Dedifferentiated amniotic fluid mesenchymal stem cell (primary cell): ENCODE results near the gene NLN.
A peak's percentile ranks its signal among the peaks of the same experiment; 100 is the strongest.
"Not testable (repeated sequence)": the region's sequence is repeated elsewhere in the genome, so short reads cannot be mapped to it uniquely, and the experiment has no call there.

Experiments used
- DNase-seq: peaks from one replicate; pipeline ENCODE4 v3.0.0-alpha.2; 2016; ENCODE audit errors: extremely low spot score

Gene NLN

DNA sequence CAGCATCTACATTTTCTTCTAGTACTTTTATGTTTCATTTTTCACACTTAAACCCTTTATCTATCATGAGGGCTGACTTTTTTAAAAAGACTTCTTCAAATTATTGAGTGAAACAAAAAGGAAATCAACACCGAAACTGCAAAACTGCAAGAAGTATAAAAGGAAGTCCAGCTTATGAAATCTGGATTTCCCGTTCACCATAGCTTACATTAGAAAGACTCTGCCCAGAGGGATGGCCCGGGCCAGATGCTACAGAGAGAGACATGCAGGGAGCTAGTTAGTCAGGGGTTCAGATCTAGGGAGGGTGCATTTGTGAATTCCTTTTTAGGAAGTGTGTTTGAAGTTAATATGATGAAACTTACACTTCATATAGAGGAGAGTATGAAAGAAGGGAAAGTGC is 10.0 kb downstream of the NLN start:
- DNase-seq = not testable (repeated sequence)

DNA sequence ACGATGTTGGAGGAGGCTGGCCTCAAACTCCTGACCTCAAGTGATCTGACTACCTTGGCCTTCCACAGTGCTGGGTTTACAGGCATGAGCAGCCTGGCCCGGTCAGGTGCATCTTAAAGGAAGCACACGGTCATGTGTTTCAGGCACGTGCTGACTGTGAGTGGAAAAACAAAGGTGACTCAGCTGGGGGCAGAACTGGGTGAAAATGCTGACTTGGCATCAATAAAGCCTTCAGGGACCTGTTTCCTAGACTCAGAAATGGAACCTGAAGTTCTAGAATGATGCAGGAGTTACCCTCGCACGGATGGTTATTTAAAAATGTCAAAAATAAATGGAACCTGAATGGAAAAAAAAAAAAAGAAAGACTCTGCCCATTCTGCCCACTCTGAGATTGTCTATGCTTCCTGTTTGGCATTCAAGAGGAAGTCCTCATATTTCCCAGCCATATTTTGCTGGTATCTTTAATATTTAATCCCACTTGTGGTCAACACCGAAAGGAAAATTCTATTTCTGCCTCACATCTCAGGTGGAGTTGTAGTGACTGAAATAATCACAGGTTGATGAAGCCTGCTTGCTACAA is 12.3 kb downstream of the NLN start:
- DNase-seq = not testable (repeated sequence)

DNA sequence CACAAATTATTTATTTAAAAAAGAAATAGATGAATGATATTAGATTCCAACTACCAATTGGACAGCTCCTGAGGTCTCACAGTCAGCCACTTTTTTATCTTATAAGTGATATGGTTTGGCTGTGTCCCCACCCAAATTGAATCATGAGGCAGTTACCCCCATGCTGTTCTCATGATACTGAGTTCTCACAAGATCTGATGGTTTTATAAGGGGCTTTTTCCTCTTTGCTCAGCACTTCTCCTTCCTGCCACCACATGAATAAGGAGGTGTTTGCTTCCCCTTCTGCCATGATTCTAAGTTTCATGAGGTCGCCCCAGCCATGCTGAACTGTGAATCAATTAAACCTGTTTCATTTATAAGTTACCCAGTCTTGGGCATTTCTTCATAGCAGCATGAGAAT is 12.9 kb downstream of the NLN start:
- DNase-seq = no peak

DNA sequence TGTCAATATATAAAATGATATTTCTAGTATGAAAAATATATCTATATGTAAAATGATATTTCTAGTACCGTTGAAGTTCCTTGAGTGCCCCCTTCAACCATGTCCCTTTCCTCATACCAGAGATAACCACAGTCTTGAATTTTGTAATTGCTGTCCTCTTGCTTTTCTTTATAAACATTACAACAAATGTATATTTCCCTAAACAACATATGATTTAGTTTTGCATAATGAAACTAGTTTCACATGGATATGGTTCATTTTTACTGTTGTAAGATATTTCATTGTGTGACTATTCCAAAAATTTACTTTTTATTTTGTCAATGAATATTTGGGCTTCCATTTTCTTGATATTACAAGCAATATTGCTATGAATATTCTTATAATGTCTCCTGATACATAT is 14.0 kb downstream of the NLN start:
- no peak for DNase-seq

DNA sequence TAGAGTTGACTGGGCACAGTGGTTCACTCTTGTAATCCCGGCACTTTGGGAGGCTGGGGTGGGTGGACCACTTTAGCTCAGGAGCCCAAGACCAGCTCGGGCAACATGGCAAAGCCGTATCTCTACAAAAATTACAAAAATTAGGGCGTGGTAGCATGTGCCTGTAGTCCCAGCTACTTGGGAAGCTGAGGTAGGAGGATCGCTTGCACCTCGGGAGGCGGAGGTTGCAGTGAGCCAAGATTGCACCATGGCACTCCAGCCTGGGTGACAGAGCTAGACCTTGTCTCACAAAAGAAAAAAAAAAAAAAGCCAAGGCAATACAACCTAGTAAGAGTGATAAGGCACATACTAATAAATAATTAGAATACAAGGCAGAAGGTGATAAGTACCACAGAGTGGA is 15.8 kb downstream of the NLN start:
- DNase-seq = no peak

DNA sequence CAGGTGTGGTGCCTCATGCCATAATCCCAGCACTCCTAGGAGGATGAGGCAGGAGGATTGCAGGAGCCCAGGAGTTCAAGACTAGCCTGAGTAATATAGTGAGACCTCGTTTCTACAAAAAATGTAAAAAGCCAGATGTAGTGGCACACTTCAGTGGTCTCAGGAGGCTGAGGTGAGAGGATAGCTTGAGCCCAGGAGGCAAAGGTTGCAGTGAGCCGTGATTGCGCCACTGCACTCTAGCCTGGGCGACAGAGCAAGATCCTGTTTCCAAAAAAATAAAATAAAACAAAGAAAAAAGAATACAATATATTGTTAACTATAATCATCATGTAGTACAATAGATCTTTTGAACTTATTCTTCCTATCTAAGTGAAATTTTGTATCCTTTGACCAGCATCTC is 16.3 kb downstream of the NLN start:
- DNase-seq = no peak

DNA sequence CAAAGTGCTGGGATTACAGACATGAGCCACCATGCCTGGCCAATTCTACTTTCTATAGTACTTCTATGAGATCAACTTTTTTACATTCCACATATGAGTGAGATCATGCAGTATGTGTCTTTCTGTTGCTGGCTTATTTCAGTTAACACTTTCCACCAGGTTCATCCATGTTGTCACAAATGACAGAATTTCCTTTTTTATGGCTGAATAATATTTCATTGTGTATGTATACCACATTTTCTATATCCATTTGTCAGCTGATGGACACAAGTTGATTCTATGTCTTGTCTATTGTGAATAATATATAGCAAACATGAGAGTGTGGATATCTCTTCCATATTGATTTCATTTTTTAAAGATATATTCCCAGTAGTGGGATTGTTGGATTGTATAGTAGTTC is 17.2 kb downstream of the NLN start:
- DNase-seq = no peak

DNA sequence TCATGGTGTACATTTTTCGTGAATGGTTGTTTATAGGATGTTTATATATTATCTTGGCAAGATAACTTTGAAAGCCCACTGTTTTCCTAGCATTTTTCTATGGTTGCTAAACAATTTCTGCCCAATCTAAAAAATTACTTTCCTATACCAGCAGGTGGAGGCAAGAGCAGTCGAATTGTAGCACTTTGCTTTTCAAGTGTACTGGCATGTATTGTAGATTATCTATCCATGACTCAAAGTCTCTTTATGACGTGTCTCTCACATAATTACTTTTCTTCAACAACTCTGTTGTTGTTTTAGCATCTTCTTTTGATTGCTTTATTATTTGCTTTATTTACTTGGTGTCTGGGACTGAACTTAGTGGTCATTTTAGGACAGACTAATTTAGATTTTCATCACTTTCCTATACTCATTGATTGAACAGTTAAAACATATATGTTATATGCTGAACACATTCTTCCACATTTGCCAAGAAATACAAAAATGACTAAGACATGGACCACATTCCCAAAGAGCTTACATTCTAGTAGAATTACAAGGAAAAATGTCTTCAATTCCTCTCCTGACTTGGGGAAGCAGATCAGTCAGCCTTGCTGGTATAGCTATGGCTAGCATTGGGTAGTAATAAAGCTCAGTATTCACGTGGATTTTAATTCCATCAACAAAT is 20.7 kb downstream of the NLN start:
- peak; percentile 88 for DNase-seq

DNA sequence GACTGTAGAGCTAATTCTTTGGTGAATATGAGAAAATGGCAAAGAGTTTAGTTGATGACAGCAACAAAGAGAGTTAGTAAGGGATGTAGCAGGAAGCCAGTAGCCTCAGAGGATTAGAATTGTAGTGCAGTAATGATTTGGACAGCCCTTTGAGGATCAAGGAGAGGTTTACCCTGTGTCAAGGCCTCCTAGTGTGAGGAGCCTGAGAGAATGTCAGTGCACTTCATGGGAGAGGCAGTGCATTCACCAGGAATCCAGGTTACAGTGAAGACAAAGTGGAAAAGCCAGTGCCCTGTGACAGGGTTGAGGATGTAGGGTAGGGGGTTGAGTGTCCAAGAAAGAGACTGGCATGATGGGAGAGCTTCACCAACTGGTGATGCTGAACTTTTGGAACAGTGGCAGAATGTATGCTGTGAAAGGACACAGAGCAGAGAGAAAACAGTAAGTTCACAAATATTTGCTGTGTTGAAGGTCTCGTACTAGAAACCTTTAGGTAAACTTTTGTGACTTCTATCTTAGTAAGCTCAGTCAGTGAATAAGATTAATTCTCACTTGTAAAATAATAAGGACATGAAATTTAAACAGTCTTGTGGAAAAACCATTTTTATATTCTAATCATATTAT is 27.3 kb downstream of the NLN start:
- no peak for DNase-seq

DNA sequence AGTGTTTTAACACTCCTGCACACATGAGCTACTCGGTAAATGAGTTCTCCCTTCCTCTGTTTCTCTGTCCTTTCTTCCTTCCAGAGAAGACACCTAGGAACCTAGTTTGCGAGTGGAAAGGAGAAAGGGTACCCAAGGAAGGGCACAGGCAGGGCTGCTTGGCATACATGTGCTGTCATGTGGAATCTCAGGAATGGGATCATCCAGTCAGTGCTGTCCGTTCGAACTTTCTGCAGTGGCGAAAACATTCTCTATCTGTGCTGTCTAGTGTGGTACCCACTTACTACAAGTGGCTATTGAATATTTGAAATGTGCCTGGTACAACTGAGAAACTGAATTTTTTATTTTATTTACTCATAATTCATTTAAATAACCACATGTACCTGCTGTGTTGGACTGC is 28.0 kb downstream of the NLN start:
- no peak for DNase-seq

DNA sequence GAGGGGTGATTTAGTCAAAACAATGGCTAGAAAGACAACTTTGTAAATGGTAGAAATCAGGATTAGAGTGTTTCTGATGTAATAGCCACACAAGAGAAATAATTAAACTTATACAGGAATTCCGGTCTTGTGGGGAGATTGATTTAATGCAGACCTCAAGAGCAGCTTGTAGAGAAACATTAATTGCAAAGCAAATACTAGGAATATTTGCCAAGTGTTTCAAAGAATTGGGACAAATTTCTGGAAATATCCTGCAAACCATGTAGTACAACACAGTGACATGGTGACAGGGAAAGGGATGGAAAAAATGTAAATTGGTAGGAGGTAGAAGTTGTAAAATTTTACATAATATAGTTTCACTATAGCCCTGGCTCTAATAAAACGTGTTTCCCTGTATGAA is 28.9 kb downstream of the NLN start:
- DNase-seq = no peak

DNA sequence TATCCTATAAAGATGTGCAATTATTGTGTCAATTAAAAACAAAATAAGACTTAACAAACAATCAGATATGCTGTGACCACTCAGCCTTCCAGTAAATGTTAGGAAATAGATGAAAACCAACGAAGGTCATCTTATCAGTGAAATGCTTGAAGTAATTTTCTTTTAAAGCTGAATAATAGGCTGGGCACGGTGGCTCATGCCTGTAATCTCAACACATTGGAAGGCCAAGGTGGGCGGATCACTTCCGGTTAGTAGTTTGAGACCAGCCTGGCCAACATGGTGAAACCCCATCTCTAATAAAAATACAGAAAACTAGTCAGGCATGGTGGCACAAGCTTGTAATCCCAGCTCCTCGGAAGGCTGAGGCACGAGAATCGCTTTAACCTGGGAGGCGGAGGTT is 31.2 kb downstream of the NLN start:
- no peak for DNase-seq

DNA sequence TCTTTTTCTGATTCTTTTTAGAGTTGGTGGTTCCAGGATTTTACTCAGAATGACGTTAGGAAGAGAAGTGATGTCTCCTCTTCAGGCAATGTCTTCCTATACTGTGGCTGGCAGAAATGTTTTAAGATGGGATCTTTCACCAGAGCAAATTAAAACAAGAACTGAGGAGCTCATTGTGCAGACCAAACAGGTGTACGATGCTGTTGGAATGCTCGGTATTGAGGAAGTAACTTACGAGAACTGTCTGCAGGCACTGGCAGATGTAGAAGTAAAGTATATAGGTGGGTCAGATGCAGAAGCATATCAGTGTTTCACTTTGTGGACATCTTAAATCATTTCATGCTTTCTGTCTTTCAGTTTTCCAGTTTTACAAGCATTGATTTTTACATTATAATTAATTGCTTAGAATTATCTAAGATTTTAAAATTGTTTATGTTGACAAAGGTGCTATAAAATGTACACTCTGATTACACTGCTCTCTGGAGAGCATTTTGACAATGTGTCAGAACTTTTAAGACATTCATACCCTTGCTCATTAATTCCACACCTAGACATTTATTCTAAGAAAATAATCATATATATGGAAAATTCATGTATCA is 36.6 kb downstream of the NLN start:
- no peak for DNase-seq

DNA sequence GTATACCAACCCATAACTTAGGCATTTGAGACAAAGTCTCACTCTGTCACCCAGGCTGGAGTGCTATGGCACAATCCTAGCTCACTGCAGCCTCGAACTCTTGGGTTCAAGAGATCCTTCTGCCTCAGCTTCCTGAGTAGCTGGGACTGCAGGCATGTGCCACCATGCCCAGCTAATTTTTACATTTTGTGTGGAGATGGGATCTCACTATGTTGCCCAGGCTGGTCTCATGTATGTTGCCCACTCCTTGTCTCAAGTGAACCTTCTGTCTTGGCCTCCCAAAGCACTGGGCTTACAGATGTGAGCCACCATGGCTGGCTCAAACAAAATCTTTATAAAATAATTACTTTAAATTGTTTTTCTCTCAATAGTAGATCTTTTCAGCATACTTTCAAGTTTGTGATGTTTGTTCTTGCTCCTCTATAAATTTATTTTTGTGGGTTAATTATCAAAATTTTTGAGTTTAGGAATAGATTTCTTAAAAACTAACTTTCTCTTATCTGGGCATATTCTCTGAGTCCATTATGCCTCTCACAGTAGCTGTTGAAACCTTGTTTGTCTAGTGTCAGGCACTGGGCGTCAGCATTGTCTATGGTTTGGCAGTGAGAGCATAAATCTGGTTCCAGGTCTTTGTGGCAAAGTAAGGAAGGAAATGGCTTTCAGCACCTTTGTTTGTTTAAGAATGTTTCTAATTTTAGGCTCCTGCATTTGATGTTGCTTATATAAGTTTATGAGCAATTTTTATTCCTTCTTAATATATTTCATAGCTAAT is 38.7 kb downstream of the NLN start:
- DNase-seq = no peak

DNA sequence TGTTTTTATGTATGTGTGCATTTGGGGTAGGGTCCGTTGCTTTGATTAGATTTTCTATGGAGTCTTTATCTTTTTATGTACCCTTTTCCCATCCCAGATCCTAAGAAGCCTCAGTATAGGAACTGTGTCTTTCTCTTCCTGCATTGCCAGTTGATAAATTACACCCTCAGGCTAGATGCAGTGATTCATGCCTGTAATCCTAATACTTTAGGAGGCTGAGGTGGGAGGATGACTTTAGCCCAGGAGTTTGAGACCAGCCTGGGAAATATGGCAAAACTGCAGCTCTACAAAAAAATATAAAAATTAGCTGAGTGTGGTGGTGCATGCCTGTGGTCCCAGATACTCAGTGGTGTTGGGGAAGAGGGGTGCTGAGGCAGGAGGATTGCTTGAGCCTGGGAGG is 40.2 kb downstream of the NLN start:
- no peak for DNase-seq

DNA sequence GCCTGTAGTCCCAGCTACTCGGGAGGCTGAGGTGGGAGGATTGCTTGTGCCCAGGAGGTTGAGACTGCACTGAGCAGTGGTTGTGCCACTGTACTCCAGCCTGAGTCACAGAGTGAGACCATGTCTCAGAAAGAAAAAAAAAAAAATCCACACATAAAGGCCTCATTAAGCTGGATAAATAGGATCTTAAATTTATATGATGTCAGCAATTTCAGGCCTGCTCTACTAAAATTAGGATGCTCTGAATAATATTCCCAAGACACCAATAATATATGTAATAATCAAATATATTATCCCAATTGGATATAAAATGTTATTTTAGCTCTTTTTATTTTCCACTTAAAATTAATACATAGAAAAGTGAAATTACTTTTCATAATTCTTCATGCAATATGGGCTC is 43.6 kb downstream of the NLN start:
- no peak for DNase-seq

DNA sequence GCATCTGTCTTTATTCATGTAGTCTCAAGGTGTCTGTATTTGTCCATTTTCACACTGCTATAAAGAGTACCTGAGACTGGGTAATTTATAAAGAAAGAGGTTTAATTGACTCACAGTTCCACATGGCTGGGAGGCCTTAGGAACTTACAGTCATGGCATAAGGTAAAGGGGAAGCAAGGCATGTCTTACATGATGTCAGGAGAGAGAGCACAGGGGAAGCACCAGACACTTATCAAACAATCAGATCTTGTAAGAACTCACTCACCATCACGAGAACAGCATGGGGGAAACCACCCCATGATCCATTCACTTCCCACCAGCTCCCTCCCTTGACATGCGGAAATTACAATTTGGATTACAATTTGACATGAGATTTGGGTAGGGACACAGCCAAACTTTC is 44.2 kb downstream of the NLN start:
- no peak for DNase-seq

DNA sequence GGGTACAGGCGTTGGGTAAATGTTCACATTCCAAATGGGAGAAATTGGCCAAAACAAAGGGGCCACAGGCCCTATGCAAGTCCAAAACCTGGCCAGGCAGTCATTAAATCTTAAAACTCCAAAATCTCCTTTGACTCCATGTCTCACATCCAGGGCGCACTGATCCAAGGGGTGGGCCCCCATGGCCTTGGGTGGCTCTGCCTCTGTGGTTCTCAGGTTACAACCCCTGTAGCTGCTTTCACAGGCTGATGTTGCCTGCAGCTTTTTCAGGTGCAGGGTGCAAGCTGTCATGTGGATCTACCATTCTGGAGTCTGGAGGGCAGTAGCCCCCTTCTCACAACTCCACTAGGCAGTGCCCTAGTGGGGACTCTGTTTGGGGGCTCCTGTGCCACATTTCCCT is 44.8 kb downstream of the NLN start:
- no peak for DNase-seq

DNA sequence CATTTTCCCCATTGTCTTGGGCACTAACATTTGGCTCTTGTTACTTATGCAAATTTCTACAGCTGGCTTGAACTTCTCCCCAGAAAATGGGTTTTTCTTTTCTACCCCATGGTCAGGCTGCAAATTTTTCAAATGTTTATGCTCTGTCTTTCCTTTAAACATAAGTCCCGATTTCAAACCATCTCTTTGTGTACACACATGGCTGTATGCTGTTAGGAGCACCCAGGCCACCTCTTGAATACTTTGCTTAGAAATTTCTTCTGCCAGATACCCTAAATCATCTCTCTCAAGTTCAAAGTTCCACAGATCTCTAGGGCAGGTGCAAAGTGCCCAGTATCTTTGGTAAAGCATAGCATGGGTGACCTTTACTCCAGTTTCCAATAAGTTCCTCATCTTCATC is 45.6 kb downstream of the NLN start:
- DNase-seq = no peak

DNA sequence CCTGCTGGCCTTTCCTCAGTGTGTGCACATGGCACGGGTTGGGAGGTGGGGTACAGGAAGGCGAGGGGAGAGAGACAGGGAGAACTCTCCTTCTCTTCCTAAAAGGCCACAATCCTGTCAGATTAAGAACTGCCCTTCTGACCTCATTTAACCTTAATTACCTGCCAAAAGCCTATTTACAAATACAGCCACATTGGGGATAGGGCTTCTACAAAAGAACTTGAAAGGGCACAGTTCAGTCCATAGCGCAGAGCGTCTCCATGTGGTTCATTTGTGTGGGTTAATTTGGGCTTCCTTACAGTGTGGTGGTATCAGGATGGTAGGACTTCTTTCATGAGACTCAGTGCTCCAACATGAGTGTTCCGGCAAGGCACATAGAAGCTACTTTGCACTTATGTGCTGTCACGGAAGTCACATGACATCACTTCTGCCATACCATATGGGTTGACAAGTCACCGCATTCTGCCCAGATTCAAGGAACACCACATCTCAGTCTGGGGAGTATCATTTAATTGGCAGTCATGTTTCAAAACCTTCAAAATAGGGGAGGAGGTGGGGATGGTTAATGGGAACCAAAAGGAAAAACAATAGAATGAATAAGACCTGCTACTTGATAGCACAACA is 46.8 kb downstream of the NLN start:
- no peak for DNase-seq

DNA sequence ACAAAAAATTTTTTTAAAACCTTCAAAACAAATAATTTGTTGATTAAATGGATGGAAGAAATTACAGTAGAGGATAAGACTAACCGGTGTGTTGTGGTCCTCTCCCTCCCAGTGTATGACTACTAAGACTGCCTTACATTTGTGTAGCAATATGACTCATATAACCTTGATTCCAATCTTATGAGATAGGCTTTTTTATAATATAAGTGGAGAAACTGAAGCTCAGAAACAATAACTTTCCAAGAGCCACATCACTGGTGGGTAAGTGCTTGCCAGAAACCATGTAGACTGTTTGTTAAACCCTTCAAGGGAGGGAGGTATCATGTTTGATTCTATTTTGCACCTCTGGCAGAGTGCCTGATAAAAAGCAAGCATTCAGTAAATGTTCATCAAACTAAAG is 47.5 kb downstream of the NLN start:
- peak; percentile 92 for DNase-seq

DNA sequence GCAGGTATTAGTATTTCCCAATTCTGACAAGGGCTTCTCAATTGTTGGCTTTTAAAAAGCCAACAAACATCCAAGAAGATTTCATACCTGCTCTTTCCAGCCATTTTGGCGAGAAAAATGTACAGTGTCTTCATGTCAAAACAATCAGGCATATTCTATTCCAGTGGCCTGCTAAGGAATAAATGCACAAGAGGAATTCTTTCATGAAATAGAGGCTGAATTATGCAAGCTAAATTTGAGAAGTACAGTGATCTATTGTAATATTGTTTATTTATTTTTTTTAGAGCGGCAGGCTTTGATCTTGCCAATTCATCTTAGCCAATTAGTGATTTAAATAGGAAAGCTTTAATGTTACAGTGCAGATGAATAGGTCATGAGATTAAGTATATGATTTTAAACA is 49.3 kb downstream of the NLN start:
- DNase-seq = no peak
